ENCODE results near the gene SLC18B1. TPM values are rescaled to one million over a fixed set of nuclear protein-coding genes. Genes with fewer than 3 reads are reported as not detected.

Gene SLC18B1
- total RNA-seq, 1 donor, result 11.2 TPM

DNA sequence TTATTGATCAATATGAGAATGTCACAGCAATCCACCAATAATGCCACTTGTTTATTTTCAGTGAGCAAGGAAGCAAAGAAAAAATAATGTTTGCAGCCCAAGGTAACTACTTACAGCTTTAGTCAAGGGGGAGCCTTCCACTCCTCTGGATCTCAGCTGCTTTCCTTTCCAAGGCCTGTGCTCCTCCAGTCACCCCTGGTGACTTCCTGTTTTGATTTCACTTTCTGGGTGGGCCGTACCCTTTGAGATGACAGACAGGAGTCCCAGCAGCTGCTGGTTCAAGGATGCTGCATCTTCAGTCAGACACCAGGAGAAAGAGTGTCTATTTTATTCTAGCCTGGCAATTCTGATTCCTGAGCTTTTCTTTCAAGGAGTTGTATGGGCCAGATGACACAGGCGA, 35.2 kb downstream of the SLC18B1 start:
- DNase-seq (ENCODE audit: low read depth), result no peak
- no peak overlapping the region for H3K4me3 ChIP-seq (ENCODE audit: low read depth, low read length)
- TF ChIP-seq, protein P1, sequence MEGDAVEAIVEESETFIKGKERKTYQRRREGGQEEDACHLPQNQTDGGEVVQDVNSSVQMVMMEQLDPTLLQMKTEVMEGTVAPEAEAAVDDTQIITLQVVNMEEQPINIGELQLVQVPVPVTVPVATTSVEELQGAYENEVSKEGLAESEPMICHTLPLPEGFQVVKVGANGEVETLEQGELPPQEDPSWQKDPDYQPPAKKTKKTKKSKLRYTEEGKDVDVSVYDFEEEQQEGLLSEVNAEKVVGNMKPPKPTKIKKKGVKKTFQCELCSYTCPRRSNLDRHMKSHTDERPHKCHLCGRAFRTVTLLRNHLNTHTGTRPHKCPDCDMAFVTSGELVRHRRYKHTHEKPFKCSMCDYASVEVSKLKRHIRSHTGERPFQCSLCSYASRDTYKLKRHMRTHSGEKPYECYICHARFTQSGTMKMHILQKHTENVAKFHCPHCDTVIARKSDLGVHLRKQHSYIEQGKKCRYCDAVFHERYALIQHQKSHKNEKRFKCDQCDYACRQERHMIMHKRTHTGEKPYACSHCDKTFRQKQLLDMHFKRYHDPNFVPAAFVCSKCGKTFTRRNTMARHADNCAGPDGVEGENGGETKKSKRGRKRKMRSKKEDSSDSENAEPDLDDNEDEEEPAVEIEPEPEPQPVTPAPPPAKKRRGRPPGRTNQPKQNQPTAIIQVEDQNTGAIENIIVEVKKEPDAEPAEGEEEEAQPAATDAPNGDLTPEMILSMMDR (IDR thresholded peaks at IDR 0.05; ENCODE audit: insufficient read depth, low read depth, low read length), result no peak

DNA sequence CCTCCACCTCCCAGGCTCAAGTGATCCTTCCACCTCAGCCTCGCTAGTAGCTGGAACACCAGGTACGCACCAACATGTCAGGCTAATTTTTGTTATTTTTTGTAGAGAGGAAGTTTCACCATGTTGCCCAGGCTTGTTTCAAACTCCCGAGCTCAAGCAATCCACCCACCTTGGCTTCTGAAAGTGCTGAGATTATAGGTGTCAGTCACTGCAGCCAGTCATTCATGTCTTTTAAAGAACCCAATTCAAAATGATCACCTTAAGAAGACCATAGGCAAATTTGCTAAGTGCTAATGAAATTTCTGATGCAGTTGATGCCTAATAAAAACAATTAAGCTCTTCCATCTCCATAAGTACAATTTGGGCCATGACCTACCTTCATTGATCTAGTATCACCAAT, 38.2 kb downstream of the SLC18B1 start:
- no peak for DNase-seq (ENCODE audit: low read depth)
- no peak overlapping the region for H3K4me3 ChIP-seq (ENCODE audit: low read depth, low read length)
- TF ChIP-seq, protein P1 (IDR thresholded peaks at IDR 0.05; ENCODE audit: insufficient read depth, low read depth, low read length), result no peak

DNA sequence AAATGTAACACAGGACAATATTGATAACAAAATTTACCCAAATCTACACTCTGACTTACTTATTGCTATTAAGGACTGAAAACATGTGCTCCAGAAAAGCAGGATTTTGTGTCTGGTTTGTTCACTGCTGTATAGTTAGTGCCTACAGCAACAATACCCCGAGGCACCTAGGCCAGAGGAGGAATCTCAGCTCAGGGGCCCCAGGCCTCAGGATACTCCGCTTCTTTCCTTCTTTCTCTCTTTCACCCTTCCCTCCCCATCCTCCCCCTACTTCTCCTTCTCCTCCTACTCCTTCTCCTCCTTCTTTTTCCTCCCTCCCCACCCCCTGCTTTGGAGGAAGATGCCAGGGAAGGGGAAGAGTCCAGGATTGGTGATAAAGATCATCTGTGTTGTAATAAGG, 39.7 kb downstream of the SLC18B1 start:
- TF ChIP-seq, protein P1 (IDR thresholded peaks at IDR 0.05; ENCODE audit: insufficient read depth, low read depth, low read length), result no peak
- no peak overlapping the region for H3K4me3 ChIP-seq (ENCODE audit: low read depth, low read length)
- no peak for DNase-seq (ENCODE audit: low read depth)

DNA sequence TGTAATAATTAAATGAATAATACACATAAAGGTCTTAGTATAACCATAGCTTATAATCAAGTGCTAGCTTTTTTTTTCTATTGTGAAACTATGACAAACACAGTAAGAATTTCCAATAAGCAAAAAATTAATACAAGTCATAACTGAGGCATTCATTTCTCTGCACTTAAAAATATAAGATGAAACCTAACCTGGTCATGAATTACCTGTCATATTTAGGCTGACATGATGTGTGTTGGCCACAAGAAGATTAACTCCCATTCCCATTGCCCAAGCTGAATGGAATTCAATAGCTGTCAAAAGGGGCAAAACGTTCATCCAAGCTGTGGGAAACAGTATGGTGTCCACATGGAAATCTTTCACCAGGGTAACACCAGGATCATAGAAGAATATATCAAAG, 46.2 kb downstream of the SLC18B1 start:
- DNase-seq (ENCODE audit: low read depth), result no peak
- TF ChIP-seq, protein P1 (IDR thresholded peaks at IDR 0.05; ENCODE audit: insufficient read depth, low read depth, low read length), result no peak
- H3K4me3 ChIP-seq (ENCODE audit: low read depth, low read length), result no peak overlapping the region

DNA sequence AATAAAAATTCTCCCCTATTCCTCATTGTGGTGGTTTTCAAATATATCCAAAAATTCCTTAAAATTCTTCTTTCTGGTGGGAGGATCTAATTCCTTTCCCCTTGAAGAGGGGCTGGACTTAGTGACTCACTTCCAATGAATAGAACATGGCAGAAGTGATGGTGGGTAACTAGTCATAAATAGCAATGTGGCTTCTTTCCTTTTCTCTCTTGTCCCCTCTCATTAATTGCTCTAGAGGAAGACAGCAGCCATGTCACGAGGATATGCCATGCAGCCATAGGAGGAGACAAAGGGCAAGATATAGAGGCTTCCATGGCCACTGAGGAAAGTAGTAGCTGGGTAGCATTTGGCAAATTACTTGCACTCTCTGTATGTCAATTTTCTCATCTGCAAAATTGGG, 46.6 kb downstream of the SLC18B1 start:
- H3K4me3 ChIP-seq (ENCODE audit: low read depth, low read length), result no peak overlapping the region
- TF ChIP-seq, protein P1 (IDR thresholded peaks at IDR 0.05; ENCODE audit: insufficient read depth, low read depth, low read length), result no peak
- no peak for DNase-seq (ENCODE audit: low read depth)

DNA sequence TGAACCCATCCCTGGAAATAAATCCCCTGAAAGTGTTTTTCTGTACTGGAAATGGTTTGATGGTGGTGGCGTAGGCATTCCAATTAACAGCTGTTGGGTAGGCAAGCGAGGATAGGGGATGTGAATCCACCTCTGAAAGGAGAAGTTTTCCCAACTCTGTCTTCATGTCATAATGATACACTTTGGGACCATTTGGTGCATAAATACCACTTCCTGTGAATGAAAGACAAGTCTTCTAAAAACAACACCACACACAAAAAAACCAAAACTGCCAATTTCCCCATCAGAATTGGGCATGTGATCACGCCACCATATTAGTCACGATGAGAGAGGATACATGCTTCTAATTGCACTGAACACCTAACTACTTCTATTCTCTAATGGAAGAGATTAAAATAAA, 47.1 kb downstream of the SLC18B1 start:
- H3K4me3 ChIP-seq (ENCODE audit: low read depth, low read length), result no peak overlapping the region
- TF ChIP-seq, protein P1 (IDR thresholded peaks at IDR 0.05; ENCODE audit: insufficient read depth, low read depth, low read length), result no peak
- DNase-seq (ENCODE audit: low read depth), result no peak

DNA sequence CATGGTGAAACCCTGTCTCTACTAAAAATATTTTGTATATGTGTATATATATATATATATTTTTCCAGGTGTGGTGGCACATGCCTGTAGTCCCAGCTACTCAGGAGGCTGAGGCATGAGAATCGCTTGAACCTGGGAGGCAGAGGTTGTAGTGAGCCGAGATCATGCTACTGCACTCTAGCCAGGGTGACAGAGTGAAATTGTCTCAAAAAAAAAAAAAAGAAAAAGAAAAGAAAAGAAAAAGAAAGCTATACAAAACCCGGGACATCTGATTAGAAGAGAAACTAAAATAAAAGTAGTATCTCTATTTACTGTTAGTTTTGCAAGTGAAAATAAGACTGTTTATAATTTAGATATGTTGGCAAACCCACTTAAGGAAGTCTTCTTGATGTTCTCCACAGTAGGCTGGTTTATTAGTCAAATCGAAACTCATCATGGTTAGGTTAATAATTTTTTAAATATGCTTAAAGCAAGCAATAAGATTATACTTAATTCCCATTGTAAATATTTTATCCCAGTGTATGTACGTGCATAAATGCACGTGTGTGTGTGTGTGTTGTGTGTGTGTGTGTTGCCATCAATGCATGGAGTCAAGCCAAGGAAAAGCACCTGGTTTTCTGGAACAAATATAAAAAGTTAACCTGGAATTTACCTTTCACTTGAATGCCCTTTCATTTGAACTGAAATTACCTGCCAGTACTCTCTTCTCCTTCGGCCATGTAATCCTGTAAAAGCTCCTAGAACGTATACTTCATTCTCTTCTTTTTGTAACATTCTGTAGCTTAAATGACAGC, 47.8 kb downstream of the SLC18B1 start:
- H3K4me3 ChIP-seq (ENCODE audit: low read depth, low read length), result no peak overlapping the region
- TF ChIP-seq, protein P1 (IDR thresholded peaks at IDR 0.05; ENCODE audit: insufficient read depth, low read depth, low read length), result no peak
- DNase-seq (ENCODE audit: low read depth), result no peak

Data from fibroblast of villous mesenchyme (primary cell).